GM12878 (cell line): ENCODE data around the gene NFYC. TPM values are rescaled to one million over a fixed set of nuclear protein-coding genes. Genes with fewer than 3 reads are reported as not detected.

Experiments used
- ATAC-seq: fragments of 200-7000 bp; cut with Tn5 transposase; 3 replicates; pipeline ENCODE4 v1.9.1; 2020; ENCODE audit warnings: mild to moderate bottlenecking, moderate library complexity
- BruUV-seq: library from RNA; stranded (reverse); fragments of 400-500 nt; replicated peaks from 2 replicates; lab custom pipeline; 2021; lab: Mats Ljungman, UMichigan
- CTCF ChIA-PET: fragments of 300-600 bp; sonication (Branson Sonifier 250); formaldehyde crosslinking; extraction: SDS; loops from one replicate; lab custom pipeline; 2021; ENCODE audit warnings: inconsistent platforms; lab: Yijun Ruan, JAX
- POLR2A ChIA-PET: fragments of 350-600 bp; formaldehyde crosslinking; extraction: SDS; loops from one replicate; lab custom pipeline; 2021; ENCODE audit warnings: inconsistent platforms; lab: Charles Lee
- RAD21 ChIA-PET: fragments of 300-600 bp; sonication (Branson Sonifier 250); formaldehyde crosslinking; loops from one replicate; lab custom pipeline; 2023; ENCODE audit warnings: antibody characterized with exemption; ENCODE audit not compliant: unreplicated experiment; lab: Charles Lee
- SMC1A ChIA-PET: fragments of 300-600 bp; sonication (Branson Sonifier 250); formaldehyde crosslinking; loops from one replicate; lab custom pipeline; 2023; ENCODE audit not compliant: unreplicated experiment, uncharacterized antibody; lab: Charles Lee
- DNase-seq: peaks from one replicate; pipeline ENCODE4 v3.0.0-alpha.2; 2011; ENCODE audit warnings: low read depth, low spot score
- FAIRE-seq: peaks from 3 replicates; lab custom pipeline; 2011; peaks lifted over from hg19 to GRCh38; lab: Jason Lieb, UNC
- H2AFZ ChIP-seq: 2 replicates; pipeline ENCODE4 v1.6.0; 2011; ENCODE audit warnings: low read depth, low read length, control low read depth; ENCODE audit not compliant: control insufficient read depth
- H3K27ac ChIP-seq: 2 replicates; pipeline ENCODE4 v1.5.1; 2011; ENCODE audit warnings: control low read depth; ENCODE audit not compliant: control insufficient read depth, insufficient read depth
- H3K27me3 ChIP-seq, 2 experiments: replicated peaks in 1 of 2; 2 replicates each; pipeline versions ENCODE4 v1.6.0 to v1.6.1; 2011; ENCODE audit warnings: low read length in 1 of 2; ENCODE audit not compliant: control insufficient read depth in 2 of 2, insufficient read depth in 2 of 2
- H3K36me3 ChIP-seq, 2 experiments: 2 replicates each; pipeline ENCODE4 v1.5.1; 2011; ENCODE audit warnings: low read length in 1 of 2; ENCODE audit not compliant: control insufficient read depth in 2 of 2, insufficient read depth in 2 of 2
- H3K4me1 ChIP-seq: 2 replicates; pipeline ENCODE4 v1.6.1; 2011; ENCODE audit warnings: mild to moderate bottlenecking, low read length, moderate library complexity, mixed read lengths; ENCODE audit not compliant: control insufficient read depth, insufficient read depth
- H3K4me2 ChIP-seq: 2 replicates; pipeline ENCODE4 v1.6.0; 2011; ENCODE audit warnings: control low read depth; ENCODE audit not compliant: control insufficient read depth, insufficient read depth
- H3K4me3 ChIP-seq: fragments of 200-600 bp; sonication (generic); 2 replicates; pipeline ENCODE4 v1.5.1; 2016
- H3K79me2 ChIP-seq: 2 replicates; pipeline ENCODE4 v1.6.0; 2011; ENCODE audit warnings: low read length; ENCODE audit not compliant: control insufficient read depth, insufficient read depth
- H3K9ac ChIP-seq: 2 replicates; pipeline ENCODE4 v1.8.0; 2011; ENCODE audit warnings: low read length, control low read depth, mixed read lengths; ENCODE audit not compliant: control insufficient read depth, insufficient read depth
- H3K9me3 ChIP-seq: replicated peaks from 3 replicates; pipeline ENCODE4 v1.5.1; 2011; ENCODE audit warnings: mild to moderate bottlenecking, low read length; ENCODE audit not compliant: control insufficient read depth, insufficient read depth
- H4K20me1 ChIP-seq: 2 replicates; pipeline ENCODE4 v1.6.0; 2011; ENCODE audit not compliant: control insufficient read depth, insufficient read depth
- CBX5 ChIP-seq: sonication (generic); IDR thresholded peaks from 2 replicates; pipeline ENCODE4 v1.6.1; 2016; ENCODE audit warnings: low read depth, moderate library complexity, mild to moderate bottlenecking, inconsistent platforms
- ESRRA ChIP-seq: IDR thresholded peaks from 2 replicates; pipeline ENCODE4 v1.6.1; 2012; ENCODE audit warnings: mild to moderate bottlenecking, low read length, improper control_type of control experiment
- IKZF2 ChIP-seq, 2 experiments: fragments of 450-650 bp; IDR thresholded peaks; 2 replicates each; pipeline ENCODE4 v1.6.1; 2017; ENCODE audit warnings: mild to moderate bottlenecking in 2 of 2, moderate library complexity in 2 of 2
- NR2C1 ChIP-seq: fragments of 450-650 bp; IDR thresholded peaks from 2 replicates; pipeline ENCODE4 v1.6.1; 2017; ENCODE audit warnings: antibody characterized with exemption, mild to moderate bottlenecking, moderate library complexity
- NR2F1 ChIP-seq: fragments of 450-650 bp; conservative IDR thresholded peaks from 2 replicates; pipeline ENCODE4 v1.6.1; 2017; ENCODE audit warnings: mild to moderate bottlenecking
- RAD51 ChIP-seq: fragments of 450-650 bp; IDR thresholded peaks from 2 replicates; pipeline ENCODE4 v1.6.1; 2016; ENCODE audit warnings: moderate library complexity, mild to moderate bottlenecking, inconsistent platforms
- WRNIP1 ChIP-seq: IDR thresholded peaks from 2 replicates; pipeline ENCODE4 v1.6.1; 2011; ENCODE audit warnings: low read depth, low read length, improper control_type of control experiment, borderline replicate concordance
- ZSCAN29 ChIP-seq: fragments of 450-650 bp; IDR thresholded peaks from 2 replicates; pipeline ENCODE4 v1.6.1; 2017; ENCODE audit warnings: mild to moderate bottlenecking, moderate library complexity
- WGBS: methylation state at CpG from one replicate; pipeline ENCODE4 v1.1.6; 2016; ENCODE audit warnings: low lambda C conversion rate; ENCODE audit not compliant: insufficient replicate concordance, insufficient coverage; ENCODE audit errors: missing lambda C conversion rate; 5-methylcytosine and 5-hydroxymethylcytosine counted together
- in situ Hi-C: fragments of 300-500 bp; cut with MboI; formaldehyde crosslinking; loops from 9 replicates; pipeline ENCODE4 v1.14.3; 2018; ENCODE audit warnings: mixed read lengths
- intact Hi-C: fragments of 100-400 bp; cut with micrococcal nuclease; formaldehyde crosslinking; loops from one replicate; pipeline ENCODE4 v1.14.2; 2022; ENCODE audit not compliant: unreplicated experiment
- polyA plus RNA-seq, 11 experiments: library from polyadenylated mRNA; depleted of rRNA in 4 of 11; unstranded in 6 of 11; stranded (reverse) in 5 of 11; fragments of >200 nt; fragmentation: Nextera tagmentation in 4 of 11; fragmentation: Illumina TruSeq in 1 of 11; extraction: Ambion mirVana in 4 of 11; extraction: Trizol in 1 of 11; gene quantifications; 1 replicate in 1 of 11; 2 replicates in 10 of 11; pipeline versions ENCODE4 v1.2.1 to v1.2.3, GENCODE V29; 2011 to 2016; ENCODE audit warnings: inconsistent platforms in 2 of 11, missing spikeins in 2 of 11, low read depth in 1 of 11
- total RNA-seq, 4 experiments: library from RNA; depleted of rRNA in 3 of 4; stranded (reverse); fragments of >200 nt in 3 of 4; fragmentation: Illumina TruSeq in 1 of 4; extraction: Trizol in 1 of 4; gene quantifications; 2 replicates each; pipeline versions ENCODE4 v1.2.1 to v1.2.3, GENCODE V29; 2013 to 2021
- TF ChIP-seq, protein P1 (sequence below): IDR thresholded peaks from 2 replicates; pipeline ENCODE4 v1.6.1; 2012; ENCODE audit warnings: low read depth, low read length, improper control_type of control experiment
- TF ChIP-seq, protein P2 (sequence below): fragments of 450-650 bp; IDR thresholded peaks from 2 replicates; pipeline ENCODE4 v1.6.1; 2014; ENCODE audit warnings: mild to moderate bottlenecking
- TF ChIP-seq, protein P3 (sequence below): IDR thresholded peaks from 2 replicates; pipeline ENCODE4 v1.6.1; 2012; ENCODE audit warnings: low read depth, low read length, improper control_type of control experiment
- TF ChIP-seq, protein P4 (sequence below): fragments of 450-650 bp; IDR thresholded peaks from 2 replicates; pipeline ENCODE4 v1.6.1; 2017; ENCODE audit warnings: mild to moderate bottlenecking, moderate library complexity
- TF ChIP-seq, protein P5 (sequence below): fragments of 450-650 bp; formaldehyde crosslinking; IDR thresholded peaks from 2 replicates; pipeline ENCODE4 v1.4.0; 2022; ENCODE audit warnings: mild to moderate bottlenecking, moderate library complexity

The NFYC gene
- total and polyA plus RNA-seq, 10 of the 15 experiments (the other 5 are each of a cell fraction or from before 2014, with no cell fraction given) = 4.3 to 84.2 (median 58.3) TPM

DNA sequence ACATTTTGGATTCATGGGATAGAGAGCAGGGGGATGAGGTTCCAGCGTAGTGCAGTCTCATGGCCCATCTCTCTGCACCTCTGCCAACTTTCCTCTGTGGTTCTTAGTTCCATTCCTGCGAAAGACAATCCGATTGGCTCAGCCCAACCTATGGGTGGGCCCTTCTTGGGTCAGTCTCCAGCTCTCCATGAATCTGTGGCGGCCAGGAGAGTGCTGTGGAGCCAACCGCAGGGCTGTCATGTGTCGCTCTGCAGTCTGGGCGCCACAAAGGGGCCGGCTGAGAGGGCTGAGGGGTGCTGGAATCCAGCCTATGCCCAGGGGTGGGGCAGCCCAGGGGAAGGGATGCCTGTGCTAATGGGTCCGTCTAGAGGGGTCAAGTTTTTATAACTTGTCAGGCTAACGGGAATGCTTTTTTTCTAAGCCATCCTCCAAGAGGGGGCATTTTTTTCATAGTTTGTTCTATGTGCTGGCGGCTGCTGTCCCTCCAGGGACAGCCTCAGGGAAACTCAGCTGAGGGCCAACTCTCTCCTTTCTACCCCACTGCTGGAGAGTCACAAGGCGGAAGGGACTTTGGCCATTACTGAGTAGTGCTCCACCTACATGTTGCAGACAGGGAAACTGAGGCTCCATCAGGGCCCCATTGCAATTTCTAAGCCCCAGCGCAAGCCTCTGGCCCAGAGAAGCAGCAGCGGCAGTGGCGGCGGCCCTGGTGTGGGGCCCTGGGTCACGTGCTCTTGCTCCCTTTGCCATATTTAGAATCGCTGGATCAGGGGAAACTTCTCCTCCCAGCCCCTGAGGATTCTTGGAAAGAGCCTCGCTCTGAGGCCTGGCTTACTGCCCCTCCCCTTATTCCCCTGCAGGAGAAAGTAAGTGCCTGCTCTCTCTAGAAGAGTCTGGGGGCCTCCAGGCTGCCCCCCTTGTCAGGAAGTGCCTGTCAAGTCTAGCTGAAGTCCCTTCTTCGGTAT lies 115.5 kb downstream of the NFYC start:
- peaks cover 30% of the 10 kb centered on the region for H3K4me1 ChIP-seq
- 71% methylated on average over 20 of the region's 20 CpGs for WGBS
- FAIRE-seq (no peak), DNase-seq (no peak), ATAC-seq (no peak)
- ChIA-PET CTCF (interaction anchor here (2.9 kb wide), 1 partner anchor 34 kb away, joined by 20 read pairs; no protein-coding TSS in a partner anchor), RAD21 (no interaction called here), SMC1A (interaction anchor here (0.9 to 2.9 kb wide), 3 partner anchors 12 to 37 kb away, joined by 3 to 13 read pairs (median 4); no protein-coding TSS in a partner anchor), POLR2A (no interaction called here)
- no peak overlapping the region for H3K27ac ChIP-seq
- no peaks in the 10 kb centered on the region for H4K20me1 ChIP-seq
- H3K9ac ChIP-seq = no peak overlapping the region
- H3K9me3 ChIP-seq = no peaks in the 10 kb centered on the region; the same call in 2 of the 3 replicates
- intact Hi-C loops = no loop called here
- no TSS peak for BruUV-seq
- H3K36me3 ChIP-seq = no peaks in the 10 kb centered on the region
- H2AFZ ChIP-seq = no peak overlapping the region
- no peaks in the 10 kb centered on the region for H3K27me3 ChIP-seq
- in situ Hi-C loops = no loop called here
- H3K79me2 ChIP-seq = no peaks in the 10 kb centered on the region
- no peak overlapping the region for H3K4me3 ChIP-seq
- H3K4me2 ChIP-seq = no peak overlapping the region
- no peak for TF ChIP-seq NR2C1
- TF ChIP-seq IKZF2 (IDR thresholded peaks at IDR 0.05) = no peak
- no peak for TF ChIP-seq WRNIP1
- TF ChIP-seq, protein P1, sequence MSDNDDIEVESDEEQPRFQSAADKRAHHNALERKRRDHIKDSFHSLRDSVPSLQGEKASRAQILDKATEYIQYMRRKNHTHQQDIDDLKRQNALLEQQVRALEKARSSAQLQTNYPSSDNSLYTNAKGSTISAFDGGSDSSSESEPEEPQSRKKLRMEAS = no peak
- no peak for TF ChIP-seq ZSCAN29
- no peak for TF ChIP-seq ESRRA
- TF ChIP-seq, protein P2, sequence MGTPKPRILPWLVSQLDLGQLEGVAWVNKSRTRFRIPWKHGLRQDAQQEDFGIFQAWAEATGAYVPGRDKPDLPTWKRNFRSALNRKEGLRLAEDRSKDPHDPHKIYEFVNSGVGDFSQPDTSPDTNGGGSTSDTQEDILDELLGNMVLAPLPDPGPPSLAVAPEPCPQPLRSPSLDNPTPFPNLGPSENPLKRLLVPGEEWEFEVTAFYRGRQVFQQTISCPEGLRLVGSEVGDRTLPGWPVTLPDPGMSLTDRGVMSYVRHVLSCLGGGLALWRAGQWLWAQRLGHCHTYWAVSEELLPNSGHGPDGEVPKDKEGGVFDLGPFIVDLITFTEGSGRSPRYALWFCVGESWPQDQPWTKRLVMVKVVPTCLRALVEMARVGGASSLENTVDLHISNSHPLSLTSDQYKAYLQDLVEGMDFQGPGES = no peak
- TF ChIP-seq, protein P3, sequence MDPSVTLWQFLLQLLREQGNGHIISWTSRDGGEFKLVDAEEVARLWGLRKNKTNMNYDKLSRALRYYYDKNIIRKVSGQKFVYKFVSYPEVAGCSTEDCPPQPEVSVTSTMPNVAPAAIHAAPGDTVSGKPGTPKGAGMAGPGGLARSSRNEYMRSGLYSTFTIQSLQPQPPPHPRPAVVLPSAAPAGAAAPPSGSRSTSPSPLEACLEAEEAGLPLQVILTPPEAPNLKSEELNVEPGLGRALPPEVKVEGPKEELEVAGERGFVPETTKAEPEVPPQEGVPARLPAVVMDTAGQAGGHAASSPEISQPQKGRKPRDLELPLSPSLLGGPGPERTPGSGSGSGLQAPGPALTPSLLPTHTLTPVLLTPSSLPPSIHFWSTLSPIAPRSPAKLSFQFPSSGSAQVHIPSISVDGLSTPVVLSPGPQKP = no peak
- TF ChIP-seq RAD51 = no peak
- TF ChIP-seq NR2F1 = no peak
- TF ChIP-seq, protein P4, sequence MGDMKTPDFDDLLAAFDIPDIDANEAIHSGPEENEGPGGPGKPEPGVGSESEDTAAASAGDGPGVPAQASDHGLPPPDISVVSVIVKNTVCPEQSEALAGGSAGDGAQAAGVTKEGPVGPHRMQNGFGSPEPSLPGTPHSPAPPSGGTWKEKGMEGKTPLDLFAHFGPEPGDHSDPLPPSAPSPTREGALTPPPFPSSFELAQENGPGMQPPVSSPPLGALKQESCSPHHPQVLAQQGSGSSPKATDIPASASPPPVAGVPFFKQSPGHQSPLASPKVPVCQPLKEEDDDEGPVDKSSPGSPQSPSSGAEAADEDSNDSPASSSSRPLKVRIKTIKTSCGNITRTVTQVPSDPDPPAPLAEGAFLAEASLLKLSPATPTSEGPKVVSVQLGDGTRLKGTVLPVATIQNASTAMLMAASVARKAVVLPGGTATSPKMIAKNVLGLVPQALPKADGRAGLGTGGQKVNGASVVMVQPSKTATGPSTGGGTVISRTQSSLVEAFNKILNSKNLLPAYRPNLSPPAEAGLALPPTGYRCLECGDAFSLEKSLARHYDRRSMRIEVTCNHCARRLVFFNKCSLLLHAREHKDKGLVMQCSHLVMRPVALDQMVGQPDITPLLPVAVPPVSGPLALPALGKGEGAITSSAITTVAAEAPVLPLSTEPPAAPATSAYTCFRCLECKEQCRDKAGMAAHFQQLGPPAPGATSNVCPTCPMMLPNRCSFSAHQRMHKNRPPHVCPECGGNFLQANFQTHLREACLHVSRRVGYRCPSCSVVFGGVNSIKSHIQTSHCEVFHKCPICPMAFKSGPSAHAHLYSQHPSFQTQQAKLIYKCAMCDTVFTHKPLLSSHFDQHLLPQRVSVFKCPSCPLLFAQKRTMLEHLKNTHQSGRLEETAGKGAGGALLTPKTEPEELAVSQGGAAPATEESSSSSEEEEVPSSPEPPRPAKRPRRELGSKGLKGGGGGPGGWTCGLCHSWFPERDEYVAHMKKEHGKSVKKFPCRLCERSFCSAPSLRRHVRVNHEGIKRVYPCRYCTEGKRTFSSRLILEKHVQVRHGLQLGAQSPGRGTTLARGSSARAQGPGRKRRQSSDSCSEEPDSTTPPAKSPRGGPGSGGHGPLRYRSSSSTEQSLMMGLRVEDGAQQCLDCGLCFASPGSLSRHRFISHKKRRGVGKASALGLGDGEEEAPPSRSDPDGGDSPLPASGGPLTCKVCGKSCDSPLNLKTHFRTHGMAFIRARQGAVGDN = no peak
- TF ChIP-seq, protein P5, sequence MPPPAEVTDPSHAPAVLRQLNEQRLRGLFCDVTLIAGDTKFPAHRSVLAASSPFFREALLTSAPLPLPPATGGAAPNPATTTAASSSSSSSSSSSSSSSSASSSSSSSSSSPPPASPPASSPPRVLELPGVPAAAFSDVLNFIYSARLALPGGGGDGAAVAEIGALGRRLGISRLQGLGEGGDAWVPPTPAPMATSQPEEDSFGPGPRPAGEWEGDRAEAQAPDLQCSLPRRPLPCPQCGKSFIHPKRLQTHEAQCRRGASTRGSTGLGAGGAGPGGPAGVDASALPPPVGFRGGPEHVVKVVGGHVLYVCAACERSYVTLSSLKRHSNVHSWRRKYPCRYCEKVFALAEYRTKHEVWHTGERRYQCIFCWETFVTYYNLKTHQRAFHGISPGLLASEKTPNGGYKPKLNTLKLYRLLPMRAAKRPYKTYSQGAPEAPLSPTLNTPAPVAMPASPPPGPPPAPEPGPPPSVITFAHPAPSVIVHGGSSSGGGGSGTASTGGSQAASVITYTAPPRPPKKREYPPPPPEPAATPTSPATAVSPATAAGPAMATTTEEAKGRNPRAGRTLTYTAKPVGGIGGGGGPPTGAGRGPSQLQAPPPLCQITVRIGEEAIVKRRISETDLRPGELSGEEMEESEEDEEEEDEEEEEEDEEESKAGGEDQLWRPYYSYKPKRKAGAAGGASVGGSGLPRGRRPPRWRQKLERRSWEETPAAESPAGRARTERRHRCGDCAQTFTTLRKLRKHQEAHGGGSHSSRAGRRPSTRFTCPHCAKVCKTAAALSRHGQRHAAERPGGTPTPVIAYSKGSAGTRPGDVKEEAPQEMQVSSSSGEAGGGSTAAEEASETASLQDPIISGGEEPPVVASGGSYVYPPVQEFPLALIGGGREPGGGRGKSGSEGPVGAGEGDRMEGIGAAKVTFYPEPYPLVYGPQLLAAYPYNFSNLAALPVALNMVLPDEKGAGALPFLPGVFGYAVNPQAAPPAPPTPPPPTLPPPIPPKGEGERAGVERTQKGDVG (CRISPR knock-in tag) = no peak
- no peak for TF ChIP-seq CBX5
